NB4 (cell line): Measurements from ENCODE around the gene ZBTB7C.

Source experiments
- CTCF ChIP-seq: IDR thresholded peaks from one replicate; pipeline ENCODE4 v1.5.1; 2012; ENCODE audit warnings: low read depth, low read length
- POLR2A ChIP-seq: IDR thresholded peaks from 2 replicates; pipeline ENCODE4 v1.6.1; 2011; ENCODE audit warnings: mild to moderate bottlenecking; ENCODE audit not compliant: insufficient read length; ENCODE audit errors: extremely low read depth
- TF ChIP-seq, protein P1 (sequence below): IDR thresholded peaks from 2 replicates; pipeline ENCODE4 v1.6.1; 2011; ENCODE audit warnings: low read depth, low read length

GRCh38 chr18:48387300-48387699 is 21.9 kb downstream of the ZBTB7C start:
- TF ChIP-seq CTCF: no peak
- TF ChIP-seq, protein P1, sequence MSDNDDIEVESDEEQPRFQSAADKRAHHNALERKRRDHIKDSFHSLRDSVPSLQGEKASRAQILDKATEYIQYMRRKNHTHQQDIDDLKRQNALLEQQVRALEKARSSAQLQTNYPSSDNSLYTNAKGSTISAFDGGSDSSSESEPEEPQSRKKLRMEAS: no peak
- no peak for TF ChIP-seq POLR2A
